HL-60 (cell line): ENCODE measurements around the gene ZNF214.

Source experiments
- DNase-seq, 2 experiments: peaks; one replicate each; pipeline ENCODE4 v3.0.0-alpha.2; 2010 to 2020; ENCODE audit warnings: low read depth in 1 of 2, low spot score in 1 of 2
- H3K27ac ChIP-seq: fragments of 250-450 bp; sonication (Bioruptor Pico); replicated peaks from 2 replicates; pipeline ENCODE4 v1.5.1; 2020; ENCODE audit warnings: mild to moderate bottlenecking, moderate library complexity
- H3K27me3 ChIP-seq: fragments of 250-450 bp; sonication (Bioruptor Pico); 2 replicates; pipeline ENCODE4 v1.5.1; 2021; ENCODE audit warnings: mild to moderate bottlenecking, moderate library complexity; ENCODE audit not compliant: insufficient read depth, poor library complexity, severe bottlenecking
- H3K4me3 ChIP-seq: replicated peaks from 2 replicates; pipeline ENCODE4 v1.5.1; 2011; ENCODE audit warnings: mild to moderate bottlenecking, control low read depth, low read length; ENCODE audit not compliant: insufficient read depth
- CTCF ChIP-seq: IDR thresholded peaks from one replicate; pipeline ENCODE4 v1.5.1; 2011; ENCODE audit warnings: low read length, control low read depth, inconsistent platforms; ENCODE audit not compliant: insufficient read depth
- GABPA ChIP-seq: IDR thresholded peaks from 2 replicates; pipeline ENCODE4 v1.6.1; 2012; ENCODE audit warnings: low read depth
- POLR2AphosphoS5 ChIP-seq: IDR thresholded peaks from 2 replicates; pipeline ENCODE4 v1.6.1; 2012; ENCODE audit warnings: low read depth
- REST ChIP-seq: IDR thresholded peaks from 2 replicates; pipeline ENCODE4 v1.6.1; 2012; ENCODE audit warnings: low read depth; ENCODE audit not compliant: insufficient replicate concordance
- SPI1 ChIP-seq: IDR thresholded peaks from 2 replicates; pipeline ENCODE4 v1.6.1; 2012; ENCODE audit warnings: low read depth, mild to moderate bottlenecking, borderline replicate concordance

The ZNF214 gene

GRCh38 chr11:7031471-7031871, 11.3 kb upstream of the ZNF214 start:
- no peaks in the 10 kb centered on the region for H3K27me3 ChIP-seq
- no peak overlapping the region for H3K27ac ChIP-seq
- H3K4me3 ChIP-seq = no peak overlapping the region
- no peak for DNase-seq
- no peak for TF ChIP-seq POLR2AphosphoS5
- TF ChIP-seq SPI1 = no peak
- TF ChIP-seq GABPA = no peak
- no peak for TF ChIP-seq CTCF
- no peak for TF ChIP-seq REST

GRCh38 chr11:7030836-7031235, 10.7 kb upstream of the ZNF214 start:
- Histone ChIP-seq H3K27ac (no peak overlapping the region), H3K4me3 (no peak overlapping the region), H3K27me3 (no peaks in the 10 kb centered on the region)
- TF ChIP-seq POLR2AphosphoS5 (no peak), CTCF (no peak), GABPA (no peak), SPI1 (no peak), REST (no peak)
- DNase-seq = no peak

GRCh38 chr11:7028141-7028540, 8.0 kb upstream of the ZNF214 start:
- Histone ChIP-seq H3K4me3 (no peak overlapping the region), H3K27me3 (no peaks in the 10 kb centered on the region), H3K27ac (no peak overlapping the region)
- TF ChIP-seq SPI1 (no peak), REST (no peak), CTCF (no peak), GABPA (no peak), POLR2AphosphoS5 (no peak)
- no peak for DNase-seq
